ENCODE measurements around the gene GEN1.

DNA sequence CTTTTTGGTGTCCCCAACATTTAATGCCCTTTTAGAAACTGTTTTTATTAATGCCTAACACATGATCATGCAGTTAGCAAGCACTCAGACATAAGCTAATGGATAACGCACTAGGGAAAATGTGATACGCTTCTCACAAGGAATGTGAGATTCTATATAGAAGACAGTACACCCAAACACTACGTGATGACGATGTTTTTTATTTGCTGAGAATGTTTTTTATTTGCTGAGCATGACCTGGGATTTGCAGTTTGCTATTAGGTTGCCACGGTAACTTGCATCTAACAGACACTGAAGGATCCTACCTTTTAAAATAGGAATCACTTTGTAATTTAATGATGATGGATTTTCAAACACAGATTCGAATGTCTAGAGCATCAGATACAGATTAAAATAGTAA is 5.2 kb upstream of the GEN1 start:
- TF ChIP-seq, protein P1, sequence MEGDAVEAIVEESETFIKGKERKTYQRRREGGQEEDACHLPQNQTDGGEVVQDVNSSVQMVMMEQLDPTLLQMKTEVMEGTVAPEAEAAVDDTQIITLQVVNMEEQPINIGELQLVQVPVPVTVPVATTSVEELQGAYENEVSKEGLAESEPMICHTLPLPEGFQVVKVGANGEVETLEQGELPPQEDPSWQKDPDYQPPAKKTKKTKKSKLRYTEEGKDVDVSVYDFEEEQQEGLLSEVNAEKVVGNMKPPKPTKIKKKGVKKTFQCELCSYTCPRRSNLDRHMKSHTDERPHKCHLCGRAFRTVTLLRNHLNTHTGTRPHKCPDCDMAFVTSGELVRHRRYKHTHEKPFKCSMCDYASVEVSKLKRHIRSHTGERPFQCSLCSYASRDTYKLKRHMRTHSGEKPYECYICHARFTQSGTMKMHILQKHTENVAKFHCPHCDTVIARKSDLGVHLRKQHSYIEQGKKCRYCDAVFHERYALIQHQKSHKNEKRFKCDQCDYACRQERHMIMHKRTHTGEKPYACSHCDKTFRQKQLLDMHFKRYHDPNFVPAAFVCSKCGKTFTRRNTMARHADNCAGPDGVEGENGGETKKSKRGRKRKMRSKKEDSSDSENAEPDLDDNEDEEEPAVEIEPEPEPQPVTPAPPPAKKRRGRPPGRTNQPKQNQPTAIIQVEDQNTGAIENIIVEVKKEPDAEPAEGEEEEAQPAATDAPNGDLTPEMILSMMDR (IDR thresholded peaks at IDR 0.05; ENCODE audit: low read length) = no peak
- TF ChIP-seq EZH2 (optimal IDR thresholded peaks at IDR 0.05; ENCODE audit: low read depth, low read length) (no peak), EZH2phosphoT487 (IDR thresholded peaks at IDR 0.05; ENCODE audit: low read length) (no peak)

Measured in MM.1S (cell line).